HepG2 (cell line): ENCODE results near the gene SECTM1.

Source experiments
- GABPA ChIP-seq, 2 experiments: IDR thresholded peaks; 2 replicates each; pipeline ENCODE4 v1.6.1; 2011 to 2016; ENCODE audit warnings: low read depth in 2 of 2, low read length in 1 of 2, missing biosample characterization in 1 of 2, missing genetic modification characterization in 1 of 2
- RFX3 ChIP-seq: IDR thresholded peaks from 2 replicates; pipeline ENCODE4 v1.6.1; 2016; ENCODE audit warnings: missing biosample characterization, missing genetic modification reagents
- SP1 ChIP-seq, 2 experiments: fragments of 450-650 bp in 1 of 2; sonication (generic) in 1 of 2; formaldehyde crosslinking in 1 of 2; IDR thresholded peaks; 2 replicates each; pipeline versions ENCODE4 v1.4.0 to v1.6.1; 2016 to 2020; ENCODE audit warnings: missing genetic modification reagents in 1 of 2
- ZNF431 ChIP-seq: sonication (generic); formaldehyde crosslinking; IDR thresholded peaks from 2 replicates; pipeline ENCODE4 v1.9.0; 2022; ENCODE audit warnings: missing genetic modification reagents, low read depth, mild to moderate bottlenecking, borderline replicate concordance

- TF ChIP-seq SP1 (IDR thresholded peaks at IDR 0.05) (no peak), SP1 (CRISPR knock-in tag; IDR thresholded peaks at IDR 0.05) (no peak), ZNF431 (no peak), GABPA (IDR thresholded peaks at IDR 0.05; ENCODE audit: low read depth, low read length) (no peak), GABPA (CRISPR knock-in tag; IDR thresholded peaks at IDR 0.05; ENCODE audit: low read depth) (no peak), RFX3 (CRISPR knock-in tag) (no peak)
Measured at GRCh38 chr17:82354804-82355308, 21.3 kb upstream of the SECTM1 start.
